H1 (cell line): ENCODE data around the gene KLHL29. TPM values are rescaled to one million over a fixed set of nuclear protein-coding genes. Genes with fewer than 3 reads are reported as not detected.

Experiments used
- EGR1 ChIP-seq: IDR thresholded peaks from 2 replicates; pipeline ENCODE4 v1.6.1; 2011; ENCODE audit warnings: low read depth, low read length, borderline replicate concordance
- GABPA ChIP-seq: IDR thresholded peaks from 2 replicates; pipeline ENCODE4 v1.6.1; 2011; ENCODE audit warnings: mild to moderate bottlenecking, low read length, moderate library complexity, borderline replicate concordance; ENCODE audit not compliant: insufficient read depth
- KDM4A ChIP-seq: IDR thresholded peaks from one replicate; pipeline ENCODE4 v1.7.1; 2012; ENCODE audit warnings: low read depth, mild to moderate bottlenecking, moderate library complexity, low read length, inconsistent platforms; ENCODE audit not compliant: severe bottlenecking
- KDM5A ChIP-seq: fragments of 200-600 bp; IDR thresholded peaks from 2 replicates; pipeline ENCODE4 v1.7.1; 2012; ENCODE audit warnings: mild to moderate bottlenecking, low read length, inconsistent platforms, mixed read lengths
- MAX ChIP-seq: IDR thresholded peaks from 2 replicates; pipeline ENCODE4 v1.6.1; 2012; ENCODE audit warnings: inconsistent platforms
- POLR2AphosphoS5 ChIP-seq: IDR thresholded peaks from 2 replicates; pipeline ENCODE4 v1.6.1; 2011; ENCODE audit warnings: low read depth, low read length
- POU5F1 ChIP-seq: IDR thresholded peaks from 2 replicates; pipeline ENCODE4 v1.6.1; 2011; ENCODE audit warnings: low read depth, mild to moderate bottlenecking, low read length, moderate library complexity
- RBBP5 ChIP-seq: IDR thresholded peaks from 2 replicates; pipeline ENCODE4 v1.7.1; 2012; ENCODE audit warnings: low read depth, mild to moderate bottlenecking, inconsistent platforms, low read length, moderate library complexity, borderline replicate concordance
- ZNF274 ChIP-seq: IDR thresholded peaks from 2 replicates; pipeline ENCODE4 v1.7.0; 2012; ENCODE audit warnings: low read length, borderline replicate concordance; ENCODE audit errors: extremely low read depth
- polyA plus RNA-seq, 7 experiments: library from polyadenylated mRNA; depleted of rRNA in 3 of 7; stranded (reverse) in 5 of 7; unstranded in 2 of 7; fragments of >200 nt in 5 of 7; fragments of 200-250 nt in 2 of 7; gene quantifications; 1 replicate in 5 of 7; 2 replicates in 1 of 7; 4 replicates in 1 of 7; pipeline versions ENCODE4 v1.2.1 to v1.2.3, GENCODE V29; 2011 to 2013; ENCODE audit warnings: missing spikeins in 2 of 7, mixed read lengths in 2 of 7
- total RNA-seq: library from RNA; stranded (reverse); fragmentation: NEBNext Ultra II Directional; extraction: Animal tissue kit (Norgen Biotek cat#: 25700); gene quantifications from 2 replicates; pipeline ENCODE4 v1.2.1, GENCODE V29; 2021
- TF ChIP-seq, protein P1 (sequence below), 3 experiments: IDR thresholded peaks; 1 replicate in 2 of 3; 2 replicates in 1 of 3; pipeline versions ENCODE4 v1.5.1 to v1.6.1; 2011; ENCODE audit warnings: low read length in 3 of 3, mild to moderate bottlenecking in 3 of 3, inconsistent platforms in 2 of 3, low read depth in 1 of 3, moderate library complexity in 1 of 3; ENCODE audit not compliant: insufficient read depth in 1 of 3; ENCODE audit errors: control extremely low read depth in 1 of 3

Gene KLHL29
- total and polyA plus RNA-seq, 2 of the 8 experiments (the other 6 are each of a cell fraction or from before 2014, with no cell fraction given): 1.1 to 4.7 TPM

DNA sequence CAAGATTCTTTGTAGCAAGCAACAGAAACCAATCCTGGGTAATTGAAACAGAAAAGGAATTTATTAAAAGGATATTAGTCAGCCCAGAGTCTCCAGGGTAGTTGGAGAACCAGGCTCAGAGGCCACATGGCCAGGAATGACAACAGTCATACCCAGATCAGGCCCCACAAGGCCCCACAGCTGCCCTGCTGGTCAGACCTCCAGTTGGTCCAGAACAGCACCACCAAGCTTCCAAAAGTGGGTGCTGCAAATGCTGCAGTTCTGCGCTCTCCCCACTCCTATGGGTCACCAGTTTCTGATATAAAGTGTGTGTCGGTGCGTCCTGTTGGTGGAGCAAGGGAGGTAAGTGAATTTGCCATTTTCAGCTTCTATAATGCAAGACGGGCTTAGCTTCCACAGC, 29.9 kb downstream of the KLHL29 start (continued):
- no peak for TF ChIP-seq KDM4A
- TF ChIP-seq KDM5A: no peak
- TF ChIP-seq POLR2AphosphoS5: no peak
- no peak for TF ChIP-seq POU5F1
- no peak for TF ChIP-seq GABPA
- no peak for TF ChIP-seq ZNF274
- 0 out of 2 replicates have a peak, but pooled peaks have one; percentile 44 for TF ChIP-seq MAX
- TF ChIP-seq EGR1: no peak
- TF ChIP-seq, protein P1, sequence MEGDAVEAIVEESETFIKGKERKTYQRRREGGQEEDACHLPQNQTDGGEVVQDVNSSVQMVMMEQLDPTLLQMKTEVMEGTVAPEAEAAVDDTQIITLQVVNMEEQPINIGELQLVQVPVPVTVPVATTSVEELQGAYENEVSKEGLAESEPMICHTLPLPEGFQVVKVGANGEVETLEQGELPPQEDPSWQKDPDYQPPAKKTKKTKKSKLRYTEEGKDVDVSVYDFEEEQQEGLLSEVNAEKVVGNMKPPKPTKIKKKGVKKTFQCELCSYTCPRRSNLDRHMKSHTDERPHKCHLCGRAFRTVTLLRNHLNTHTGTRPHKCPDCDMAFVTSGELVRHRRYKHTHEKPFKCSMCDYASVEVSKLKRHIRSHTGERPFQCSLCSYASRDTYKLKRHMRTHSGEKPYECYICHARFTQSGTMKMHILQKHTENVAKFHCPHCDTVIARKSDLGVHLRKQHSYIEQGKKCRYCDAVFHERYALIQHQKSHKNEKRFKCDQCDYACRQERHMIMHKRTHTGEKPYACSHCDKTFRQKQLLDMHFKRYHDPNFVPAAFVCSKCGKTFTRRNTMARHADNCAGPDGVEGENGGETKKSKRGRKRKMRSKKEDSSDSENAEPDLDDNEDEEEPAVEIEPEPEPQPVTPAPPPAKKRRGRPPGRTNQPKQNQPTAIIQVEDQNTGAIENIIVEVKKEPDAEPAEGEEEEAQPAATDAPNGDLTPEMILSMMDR (IDR thresholded peaks at IDR 0.05; ENCODE audit: control extremely low read depth in 1 of 3, insufficient read depth in 1 of 3, low read depth in 1 of 3, low read length in 3 of 3): peak; percentile 66 to 84 (median 76)
- TF ChIP-seq RBBP5: no peak
